Keratinocyte (primary cell): ENCODE results near the gene TPTE.
"Not testable (repeated sequence)": the region's sequence is repeated elsewhere in the genome, so short reads cannot be mapped to it uniquely, and the experiment has no call there.

ENCODE experiments used
- EZH2 ChIP-seq: IDR thresholded peaks from one replicate; pipeline ENCODE4 v1.6.1; 2012; ENCODE audit warnings: inconsistent platforms, mild to moderate bottlenecking, low read length, moderate library complexity
- TF ChIP-seq, protein P1 (sequence below), 3 experiments: IDR thresholded peaks in 1 of 3; conservative IDR thresholded peaks in 1 of 3; optimal IDR thresholded peaks in 1 of 3; 2 replicates in 2 of 3; 3 replicates in 1 of 3; pipeline versions ENCODE3 to v1.5.1; 2011; ENCODE audit warnings: low read length in 3 of 3, mild to moderate bottlenecking in 3 of 3, moderate library complexity in 2 of 3, control low read depth in 1 of 3, inconsistent platforms in 1 of 3; ENCODE audit not compliant: insufficient read depth in 2 of 3; ENCODE audit errors: extremely low read depth in 1 of 3

- TF ChIP-seq, protein P1, sequence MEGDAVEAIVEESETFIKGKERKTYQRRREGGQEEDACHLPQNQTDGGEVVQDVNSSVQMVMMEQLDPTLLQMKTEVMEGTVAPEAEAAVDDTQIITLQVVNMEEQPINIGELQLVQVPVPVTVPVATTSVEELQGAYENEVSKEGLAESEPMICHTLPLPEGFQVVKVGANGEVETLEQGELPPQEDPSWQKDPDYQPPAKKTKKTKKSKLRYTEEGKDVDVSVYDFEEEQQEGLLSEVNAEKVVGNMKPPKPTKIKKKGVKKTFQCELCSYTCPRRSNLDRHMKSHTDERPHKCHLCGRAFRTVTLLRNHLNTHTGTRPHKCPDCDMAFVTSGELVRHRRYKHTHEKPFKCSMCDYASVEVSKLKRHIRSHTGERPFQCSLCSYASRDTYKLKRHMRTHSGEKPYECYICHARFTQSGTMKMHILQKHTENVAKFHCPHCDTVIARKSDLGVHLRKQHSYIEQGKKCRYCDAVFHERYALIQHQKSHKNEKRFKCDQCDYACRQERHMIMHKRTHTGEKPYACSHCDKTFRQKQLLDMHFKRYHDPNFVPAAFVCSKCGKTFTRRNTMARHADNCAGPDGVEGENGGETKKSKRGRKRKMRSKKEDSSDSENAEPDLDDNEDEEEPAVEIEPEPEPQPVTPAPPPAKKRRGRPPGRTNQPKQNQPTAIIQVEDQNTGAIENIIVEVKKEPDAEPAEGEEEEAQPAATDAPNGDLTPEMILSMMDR (optimal IDR thresholded peaks at IDR 0.05 in 1 of 3, IDR thresholded peaks at IDR 0.05 in 1 of 3, conservative IDR thresholded peaks at IDR 0.05 in 1 of 3; ENCODE audit: extremely low read depth in 1 of 3, insufficient read depth in 2 of 3, low read length in 3 of 3): not testable (repeated sequence)
- not testable (repeated sequence) for TF ChIP-seq EZH2
Measured at GRCh38 chr21:10649350-10650149, 128.2 kb downstream of the TPTE start.
